AML-193 (cell line): Measurements from ENCODE around the gene RRAGB.
"Not testable (repeated sequence)": the region's sequence is repeated elsewhere in the genome, so short reads cannot be mapped to it uniquely, and the experiment has no call there.

ENCODE experiments used
- DNase-seq, 2 experiments: peaks; one replicate each; lab custom pipeline; 2025; lab: John Stamatoyannopoulos, UW

Gene RRAGB

GRCh38 chrX:55767100-55767499, 49.6 kb downstream of the RRAGB start:
- DNase-seq = no peak

GRCh38 chrX:55774419-55774818, 56.9 kb downstream of the RRAGB start:
- DNase-seq = not testable (repeated sequence)

GRCh38 chrX:55777596-55777995, 60.0 kb downstream of the RRAGB start:
- no peak for DNase-seq

- no peak for DNase-seq
These were observed 60.8 kb downstream of the RRAGB start for GRCh38 chrX:55778322-55778721.

- DNase-seq = no peak
These were observed 66.2 kb downstream of the RRAGB start for GRCh38 chrX:55783723-55784122.

GRCh38 chrX:55787063-55787462, 69.5 kb downstream of the RRAGB start:
- no peak for DNase-seq

- no peak for DNase-seq
These were observed 70.2 kb downstream of the RRAGB start for GRCh38 chrX:55787727-55788126.

GRCh38 chrX:55794405-55794804, 76.9 kb downstream of the RRAGB start:
- DNase-seq = no peak

GRCh38 chrX:55796496-55796895, 78.9 kb downstream of the RRAGB start:
- no peak for DNase-seq

- DNase-seq = no peak
These were observed 84.3 kb downstream of the RRAGB start for GRCh38 chrX:55801811-55802210.
